ENCODE results near the gene CACNA2D3. TPM values are rescaled to one million over a fixed set of nuclear protein-coding genes. Genes with fewer than 3 reads are reported as not detected.

The CACNA2D3 gene
- total RNA-seq, 2 donors from 2014 or later, result 0.97 TPM; not detected in 1

DNA sequence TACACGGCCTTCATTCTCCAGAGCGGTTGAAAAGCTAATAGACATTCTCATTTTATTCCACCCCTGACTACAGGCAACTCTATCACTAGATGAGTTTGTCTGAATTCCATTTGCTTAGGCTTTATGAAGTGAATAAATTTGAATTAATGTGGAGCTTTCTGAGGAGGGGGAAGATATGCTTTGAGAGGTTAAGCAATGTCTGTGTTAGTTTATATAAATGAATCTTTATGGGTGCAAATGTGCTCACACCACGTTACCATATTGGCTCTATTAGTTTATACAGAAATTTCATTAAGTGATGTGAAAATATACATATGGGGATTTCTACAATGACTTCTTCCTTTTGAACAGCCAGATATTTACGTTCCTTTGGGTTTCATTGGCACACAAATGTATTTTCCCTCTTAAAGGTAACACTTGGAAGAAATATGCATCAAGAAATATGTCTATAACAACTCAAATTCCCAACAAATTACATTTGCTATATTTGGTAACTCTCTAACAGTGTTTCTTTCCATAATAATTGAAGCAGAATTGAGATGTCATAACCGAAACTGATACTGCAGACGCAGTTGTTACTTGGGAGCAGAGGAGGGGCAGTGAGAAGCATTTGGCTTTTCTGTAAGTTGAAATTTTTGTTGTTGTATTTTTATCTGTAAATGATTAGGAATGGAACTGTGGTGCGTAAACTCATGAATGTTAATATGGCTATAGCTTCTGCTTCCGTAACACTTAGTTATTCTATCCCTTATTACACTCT lies 359.4 kb downstream of the CACNA2D3 start:
- Histone ChIP-seq H3K9ac (ENCODE audit: extremely low read depth, low read length, poor library complexity, severe bottlenecking) (no peak overlapping the region), H3K4me3 (ENCODE audit: low read length) (no peak overlapping the region), H3K4me1 (ENCODE audit: control insufficient read depth, insufficient read depth, low read length) (no peaks in the 10 kb centered on the region), H3K27ac (ENCODE audit: low read depth, low read length) (no peak overlapping the region), H3K9me3 (ENCODE audit: control insufficient read depth, low read length) (no peaks in the 10 kb centered on the region), H3K36me3 (ENCODE audit: control insufficient read depth, insufficient read depth, low read length) (no peaks in the 10 kb centered on the region), H3K27me3 (ENCODE audit: control insufficient read depth, insufficient read depth, low read length, poor library complexity, severe bottlenecking) (no peaks in the 10 kb centered on the region)
- Mint-ChIP-seq H3K27me3 (ENCODE audit: insufficient read depth) (no peaks in the 10 kb centered on the region), H3K36me3 (ENCODE audit: low read depth) (no peaks in the 10 kb centered on the region), H3K9me3 (peaks cover 3% of the 10 kb centered on the region), H3K4me1 (peaks cover 6% of the 10 kb centered on the region), H3K4me3 (no peak overlapping the region), H3K27ac (no peak overlapping the region)
- TF ChIP-seq CTCF (conservative IDR thresholded peaks at IDR 0.05), result no peak
- DNase-seq, result no peak
- WGBS, 2 experiments (ENCODE audit: insufficient coverage in 1 of 2, insufficient read length in 1 of 2), result 90 to 100% methylated on average over 1 to 6 of the region's 8 CpGs

- H3K4me3 ChIP-seq (ENCODE audit: low read length), result no peak overlapping the region
- H3K9ac ChIP-seq (ENCODE audit: extremely low read depth, low read length, poor library complexity, severe bottlenecking), result no peak overlapping the region
- no peak for TF ChIP-seq CTCF (conservative IDR thresholded peaks at IDR 0.05)
- no peaks in the 10 kb centered on the region for H3K36me3 ChIP-seq (ENCODE audit: control insufficient read depth, insufficient read depth, low read length)
- H3K9me3 ChIP-seq (ENCODE audit: control insufficient read depth, low read length), result no peaks in the 10 kb centered on the region
- WGBS, 2 experiments (ENCODE audit: insufficient coverage in 1 of 2, insufficient read length in 1 of 2), result 82 to 91% methylated on average over 3 to 6 of the region's 6 CpGs
- no peaks in the 10 kb centered on the region for H3K27me3 Mint-ChIP-seq (ENCODE audit: insufficient read depth)
- H3K4me1 Mint-ChIP-seq, result peaks cover 6% of the 10 kb centered on the region
- H3K4me1 ChIP-seq (ENCODE audit: control insufficient read depth, insufficient read depth, low read length), result no peaks in the 10 kb centered on the region
- no peaks in the 10 kb centered on the region for H3K27me3 ChIP-seq (ENCODE audit: control insufficient read depth, insufficient read depth, low read length, poor library complexity, severe bottlenecking)
- H3K27ac ChIP-seq (ENCODE audit: low read depth, low read length), result no peak overlapping the region
- DNase-seq, result no peak
- no peaks in the 10 kb centered on the region for H3K36me3 Mint-ChIP-seq (ENCODE audit: low read depth)
- no peak overlapping the region for H3K4me3 Mint-ChIP-seq
- no peak overlapping the region for H3K27ac Mint-ChIP-seq
- no peaks in the 10 kb centered on the region for H3K9me3 Mint-ChIP-seq
These were observed 362.0 kb downstream of the CACNA2D3 start for GRCh38 chr3:54484334-54484733.

GRCh38 chr3:54486317-54486716 lies 364.0 kb downstream of the CACNA2D3 start:
- H3K9ac ChIP-seq (ENCODE audit: extremely low read depth, low read length, poor library complexity, severe bottlenecking), result no peak overlapping the region
- no peaks in the 10 kb centered on the region for H3K4me1 ChIP-seq (ENCODE audit: control insufficient read depth, insufficient read depth, low read length)
- 75 to 80% methylated on average over 1 of the region's 1 CpG for WGBS, 2 experiments (ENCODE audit: insufficient coverage in 1 of 2, insufficient read length in 1 of 2)
- H3K9me3 Mint-ChIP-seq, result no peaks in the 10 kb centered on the region
- DNase-seq, result no peak
- no peak overlapping the region for H3K4me3 ChIP-seq (ENCODE audit: low read length)
- H3K27ac Mint-ChIP-seq, result no peak overlapping the region
- no peaks in the 10 kb centered on the region for H3K27me3 Mint-ChIP-seq (ENCODE audit: insufficient read depth)
- H3K36me3 Mint-ChIP-seq (ENCODE audit: low read depth), result no peaks in the 10 kb centered on the region
- peaks cover 6% of the 10 kb centered on the region for H3K4me1 Mint-ChIP-seq
- H3K27me3 ChIP-seq (ENCODE audit: control insufficient read depth, insufficient read depth, low read length, poor library complexity, severe bottlenecking), result no peaks in the 10 kb centered on the region
- H3K27ac ChIP-seq (ENCODE audit: low read depth, low read length), result no peak overlapping the region
- TF ChIP-seq CTCF (conservative IDR thresholded peaks at IDR 0.05), result no peak
- H3K9me3 ChIP-seq (ENCODE audit: control insufficient read depth, low read length), result no peaks in the 10 kb centered on the region
- no peak overlapping the region for H3K4me3 Mint-ChIP-seq
- no peaks in the 10 kb centered on the region for H3K36me3 ChIP-seq (ENCODE audit: control insufficient read depth, insufficient read depth, low read length)

Data from endodermal cell (in vitro differentiated cells).